H9 (cell line): ENCODE data around the gene SORCS2. TPM values are rescaled to one million over a fixed set of nuclear protein-coding genes. Genes with fewer than 3 reads are reported as not detected.

Experiments
- DNase-seq: peaks from one replicate; pipeline ENCODE4 v3.0.0-alpha.2; 2017
- H2AFZ ChIP-seq: one replicate; pipeline ENCODE4 v1.6.1; 2013; ENCODE audit warnings: mild to moderate bottlenecking, low read length, control low read depth, moderate library complexity
- H2AK5ac ChIP-seq: 2 replicates; pipeline ENCODE4 v1.6.1; 2013; ENCODE audit warnings: low read length, control low read depth, mixed read lengths; ENCODE audit not compliant: insufficient read length
- H2BK120ac ChIP-seq: one replicate; pipeline ENCODE4 v1.6.1; 2013; ENCODE audit warnings: low read depth, mild to moderate bottlenecking, low read length, control low read depth, inconsistent platforms; ENCODE audit not compliant: poor library complexity, severe bottlenecking
- H2BK12ac ChIP-seq: 2 replicates; pipeline ENCODE4 v1.6.1; 2013; ENCODE audit warnings: low read length, control low read depth, mixed read lengths, low read depth; ENCODE audit not compliant: insufficient read length
- H2BK15ac ChIP-seq: 2 replicates; pipeline ENCODE4 v1.6.1; 2013; ENCODE audit warnings: low read depth, low read length, control low read depth
- H2BK20ac ChIP-seq: one replicate; pipeline ENCODE4 v1.6.1; 2013; ENCODE audit warnings: low read depth, mild to moderate bottlenecking, low read length, control low read depth, inconsistent platforms; ENCODE audit not compliant: poor library complexity, severe bottlenecking
- H2BK5ac ChIP-seq: 2 replicates; pipeline ENCODE4 v1.6.1; 2013; ENCODE audit warnings: low read length, control low read depth, mixed read lengths; ENCODE audit not compliant: insufficient read length
- H3K14ac ChIP-seq: 2 replicates; pipeline ENCODE4 v1.6.1; 2013; ENCODE audit warnings: low read length, control low read depth; ENCODE audit not compliant: insufficient read depth
- H3K18ac ChIP-seq: 2 replicates; pipeline ENCODE4 v1.6.1; 2013; ENCODE audit warnings: low read depth, mild to moderate bottlenecking, mixed read lengths, low read length, control low read depth; ENCODE audit not compliant: insufficient read length
- H3K23ac ChIP-seq: 2 replicates; pipeline ENCODE4 v1.6.1; 2013; ENCODE audit warnings: low read length, control low read depth, mixed read lengths, low read depth; ENCODE audit not compliant: insufficient read length
- H3K23me2 ChIP-seq: 2 replicates; pipeline ENCODE4 v1.6.1; 2013; ENCODE audit warnings: low read depth, mild to moderate bottlenecking, mixed read lengths, low read length, control low read depth; ENCODE audit not compliant: insufficient read length, poor library complexity, severe bottlenecking
- H3K27ac ChIP-seq: 2 replicates; pipeline ENCODE4 v1.5.1; 2013; ENCODE audit warnings: low read length, control low read depth, mixed read lengths, low read depth; ENCODE audit not compliant: insufficient read length
- H3K27me3 ChIP-seq: 2 replicates; pipeline ENCODE4 v1.6.1; 2013; ENCODE audit warnings: low read length, control low read depth, inconsistent platforms; ENCODE audit not compliant: insufficient read depth
- H3K4ac ChIP-seq: 2 replicates; pipeline ENCODE4 v1.6.1; 2013; ENCODE audit warnings: low read depth, mild to moderate bottlenecking, control low read depth, inconsistent platforms, low read length, moderate library complexity
- H3K4me1 ChIP-seq: 2 replicates; pipeline ENCODE4 v1.6.1; 2013; ENCODE audit warnings: low read length, control low read depth, inconsistent platforms; ENCODE audit not compliant: insufficient read depth
- H3K4me2 ChIP-seq: 2 replicates; pipeline ENCODE4 v1.6.1; 2013; ENCODE audit warnings: low read length, control low read depth, mixed read lengths; ENCODE audit not compliant: insufficient read length, insufficient read depth
- H3K56ac ChIP-seq: 2 replicates; pipeline ENCODE4 v1.6.1; 2013; ENCODE audit warnings: low read depth, mild to moderate bottlenecking, mixed read lengths, low read length, control low read depth; ENCODE audit not compliant: insufficient read length
- H3K79me1 ChIP-seq: 2 replicates; pipeline ENCODE4 v1.6.1; 2013; ENCODE audit warnings: low read depth, mild to moderate bottlenecking, moderate library complexity, low read length, control low read depth, inconsistent platforms; ENCODE audit not compliant: insufficient read depth, poor library complexity, severe bottlenecking
- H3K79me2 ChIP-seq: 2 replicates; pipeline ENCODE4 v1.6.1; 2013; ENCODE audit warnings: low read length, control low read depth, inconsistent platforms; ENCODE audit not compliant: insufficient read depth
- H3K9ac ChIP-seq: 2 replicates; pipeline ENCODE4 v1.6.1; 2013; ENCODE audit warnings: low read length, control low read depth, mixed read lengths; ENCODE audit not compliant: insufficient read length; ENCODE audit errors: extremely low read depth
- H3K9me3 ChIP-seq: one replicate; pipeline ENCODE4 v1.6.1; 2013; ENCODE audit warnings: low read depth, low read length, inconsistent platforms; ENCODE audit not compliant: control insufficient read depth
- H3T11ph ChIP-seq: one replicate; pipeline ENCODE4 v1.6.1; 2013; ENCODE audit warnings: mild to moderate bottlenecking, low read length, control low read depth, inconsistent platforms
- H4K20me1 ChIP-seq: one replicate; pipeline ENCODE4 v1.6.1; 2013; ENCODE audit not compliant: control insufficient read depth, insufficient read length, insufficient read depth
- H4K5ac ChIP-seq: 2 replicates; pipeline ENCODE4 v1.6.1; 2013; ENCODE audit warnings: low read depth, mild to moderate bottlenecking, mixed read lengths, low read length, control low read depth; ENCODE audit not compliant: insufficient read length
- H4K8ac ChIP-seq: replicated peaks from 2 replicates; pipeline ENCODE4 v1.6.1; 2013; ENCODE audit warnings: low read length, control low read depth, mixed read lengths, low read depth; ENCODE audit not compliant: insufficient read length
- H4K91ac ChIP-seq: 2 replicates; pipeline ENCODE4 v1.6.1; 2013; ENCODE audit warnings: low read depth, mild to moderate bottlenecking, moderate library complexity, mixed read lengths, low read length, control low read depth; ENCODE audit not compliant: insufficient read length
- H3K27ac Mint-ChIP-seq, 3 experiments: 2 replicates in 2 of 3; 3 replicates in 1 of 3; pipeline ENCODE4 v1.8.0; 2020 to 2021; ENCODE audit warnings: mixed read lengths in 3 of 3, mild to moderate bottlenecking in 1 of 3, moderate library complexity in 1 of 3
- H3K27me3 Mint-ChIP-seq: 2 replicates; pipeline ENCODE4 v1.8.0; 2021; ENCODE audit warnings: low read depth, mild to moderate bottlenecking, moderate library complexity, mixed read lengths
- H3K36me3 Mint-ChIP-seq, 3 experiments: 2 replicates in 2 of 3; 3 replicates in 1 of 3; pipeline ENCODE4 v1.8.0; 2020 to 2021; ENCODE audit warnings: low read depth in 3 of 3, mixed read lengths in 3 of 3; ENCODE audit not compliant: insufficient read depth in 1 of 3
- H3K4me1 Mint-ChIP-seq, 2 experiments: 2 replicates each; pipeline ENCODE4 v1.8.0; 2020; ENCODE audit warnings: mixed read lengths in 2 of 2
- H3K4me3 Mint-ChIP-seq, 2 experiments: 2 replicates in 1 of 2; 3 replicates in 1 of 2; pipeline ENCODE4 v1.8.0; 2020 to 2021; ENCODE audit warnings: mild to moderate bottlenecking in 2 of 2, mixed read lengths in 2 of 2, moderate library complexity in 1 of 2
- H3K9me3 Mint-ChIP-seq, 2 experiments: 2 replicates in 1 of 2; 3 replicates in 1 of 2; pipeline ENCODE4 v1.8.0; 2020; ENCODE audit warnings: mild to moderate bottlenecking in 2 of 2, mixed read lengths in 2 of 2, moderate library complexity in 1 of 2
- WGBS: extraction: QIAGEN DNeasy Blood & Tissue Kit; methylation state at CpG from one replicate; pipeline ENCODE4 v1.1.7; 2013; ENCODE audit warnings: missing lambda C conversion rate, low lambda C conversion rate, mixed read lengths; ENCODE audit not compliant: insufficient read length; ENCODE audit errors: extremely low coverage; 5-methylcytosine and 5-hydroxymethylcytosine counted together
- total RNA-seq: library from RNA; stranded (reverse); gene quantifications from 2 replicates; pipeline ENCODE4 v1.2.1, GENCODE V29; 2021
- TF ChIP-seq, protein P1 (sequence below): fragments of 200-600 bp; sonication (generic); conservative IDR thresholded peaks from 3 replicates; pipeline ENCODE4 v1.8.0; 2021; ENCODE audit warnings: antibody characterized with exemption, mild to moderate bottlenecking

Gene SORCS2
- total RNA-seq, 1 experiment from 2014 or later: 0.57 TPM

DNA sequence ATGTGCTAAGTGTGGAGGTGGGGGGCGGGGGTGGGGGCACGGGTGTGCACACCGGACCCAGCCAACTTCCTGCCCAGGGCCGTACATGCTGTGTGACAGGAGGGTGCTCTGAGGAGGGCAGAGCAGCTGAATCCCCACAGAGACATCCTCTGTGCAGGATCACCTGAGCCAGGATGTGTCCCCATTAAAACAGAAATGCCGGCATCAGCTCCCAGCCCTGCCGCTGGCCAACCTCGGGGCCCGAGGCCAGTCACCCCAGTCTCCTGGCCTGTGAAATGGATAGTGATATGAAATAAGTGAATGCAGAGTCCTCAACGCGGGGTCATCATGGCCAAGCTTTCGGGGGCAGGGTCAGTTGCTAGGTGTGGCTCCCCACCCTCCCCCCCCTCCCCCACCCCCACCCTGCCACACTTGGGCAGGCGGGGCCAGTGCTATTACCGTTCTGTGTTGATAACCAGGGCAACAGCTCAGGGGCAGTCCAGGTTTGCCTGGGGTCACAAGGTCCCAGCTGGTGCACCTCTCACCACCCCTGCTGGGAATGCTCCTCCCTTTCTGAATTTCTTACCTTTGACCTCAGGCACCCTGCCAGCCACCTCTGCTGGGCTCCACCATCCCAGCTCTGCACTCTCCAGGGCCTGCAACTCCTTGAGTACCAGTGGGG lies 469.6 kb downstream of the SORCS2 start:
- no peak for DNase-seq
- H4K8ac ChIP-seq: no peak overlapping the region
- no peaks in the 10 kb centered on the region for H3K9me3 Mint-ChIP-seq
- H3K56ac ChIP-seq: no peak overlapping the region
- no peaks in the 10 kb centered on the region for H3K9me3 ChIP-seq
- H2AFZ ChIP-seq: no peak overlapping the region
- H3K79me2 ChIP-seq: no peaks in the 10 kb centered on the region
- H3K4me1 Mint-ChIP-seq: peaks cover 6 to 9% of the 10 kb centered on the region in 2 experiments; a peak in 3 of 4 replicates
- no peak overlapping the region for H4K5ac ChIP-seq
- H3K36me3 Mint-ChIP-seq: no peaks in the 10 kb centered on the region
- H2BK5ac ChIP-seq: no peak overlapping the region
- H3K27ac ChIP-seq: no peak overlapping the region
- H3K23ac ChIP-seq: no peak overlapping the region
- H3T11ph ChIP-seq: no peak overlapping the region
- H2BK20ac ChIP-seq: no peak overlapping the region
- no CpG with 5 or more reads among the region's 13 CpGs for WGBS
- H3K79me1 ChIP-seq: no peaks in the 10 kb centered on the region
- H3K4me2 ChIP-seq: no peak overlapping the region
- H3K18ac ChIP-seq: no peak overlapping the region
- no peak overlapping the region for H2BK12ac ChIP-seq
- H3K4me3 Mint-ChIP-seq: no peak overlapping the region
- no peak overlapping the region for H2BK15ac ChIP-seq
- TF ChIP-seq, protein P1, sequence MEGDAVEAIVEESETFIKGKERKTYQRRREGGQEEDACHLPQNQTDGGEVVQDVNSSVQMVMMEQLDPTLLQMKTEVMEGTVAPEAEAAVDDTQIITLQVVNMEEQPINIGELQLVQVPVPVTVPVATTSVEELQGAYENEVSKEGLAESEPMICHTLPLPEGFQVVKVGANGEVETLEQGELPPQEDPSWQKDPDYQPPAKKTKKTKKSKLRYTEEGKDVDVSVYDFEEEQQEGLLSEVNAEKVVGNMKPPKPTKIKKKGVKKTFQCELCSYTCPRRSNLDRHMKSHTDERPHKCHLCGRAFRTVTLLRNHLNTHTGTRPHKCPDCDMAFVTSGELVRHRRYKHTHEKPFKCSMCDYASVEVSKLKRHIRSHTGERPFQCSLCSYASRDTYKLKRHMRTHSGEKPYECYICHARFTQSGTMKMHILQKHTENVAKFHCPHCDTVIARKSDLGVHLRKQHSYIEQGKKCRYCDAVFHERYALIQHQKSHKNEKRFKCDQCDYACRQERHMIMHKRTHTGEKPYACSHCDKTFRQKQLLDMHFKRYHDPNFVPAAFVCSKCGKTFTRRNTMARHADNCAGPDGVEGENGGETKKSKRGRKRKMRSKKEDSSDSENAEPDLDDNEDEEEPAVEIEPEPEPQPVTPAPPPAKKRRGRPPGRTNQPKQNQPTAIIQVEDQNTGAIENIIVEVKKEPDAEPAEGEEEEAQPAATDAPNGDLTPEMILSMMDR: no peak
- no peak overlapping the region for H4K91ac ChIP-seq
- H3K4ac ChIP-seq: no peak overlapping the region
- no peaks in the 10 kb centered on the region for H3K4me1 ChIP-seq
- H3K23me2 ChIP-seq: no peaks in the 10 kb centered on the region
- H3K14ac ChIP-seq: no peak overlapping the region
- no peaks in the 10 kb centered on the region for H3K27me3 ChIP-seq
- H4K20me1 ChIP-seq: no peaks in the 10 kb centered on the region
- no peak overlapping the region for H2AK5ac ChIP-seq
- H3K9ac ChIP-seq: no peak overlapping the region
- H3K27me3 Mint-ChIP-seq: peaks cover 3% of the 10 kb centered on the region
- no peak overlapping the region for H3K27ac Mint-ChIP-seq
- H2BK120ac ChIP-seq: no peak overlapping the region
